ENCODE results near the gene ZNF575. TPM values are rescaled to one million over a fixed set of nuclear protein-coding genes. Genes with fewer than 3 reads are reported as not detected.

Gene ZNF575
- total RNA-seq, 1 experiment from 2014 or later, result not detected

DNA sequence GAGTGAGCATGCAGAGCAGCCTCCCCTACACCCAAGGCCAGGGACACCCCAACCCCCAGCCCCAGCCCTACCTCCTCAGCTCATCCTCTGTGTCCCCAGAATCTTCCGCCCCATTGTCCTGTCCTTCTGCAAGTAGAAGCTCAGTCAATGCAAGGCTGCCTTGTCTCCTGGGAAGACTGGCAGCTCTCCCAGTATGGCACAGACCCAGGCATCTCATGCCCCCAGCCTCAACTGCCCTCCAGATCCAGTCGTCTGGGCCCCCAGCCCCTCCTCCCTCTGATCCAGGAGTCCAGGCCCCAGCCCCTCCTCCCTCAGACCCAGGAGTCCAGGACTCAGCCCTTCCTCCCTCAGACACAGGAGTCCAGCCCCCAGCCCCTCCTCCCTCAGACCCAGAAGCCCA, 13.0 kb downstream of the ZNF575 start:
- no peaks in the 10 kb centered on the region for H3K4me1 Mint-ChIP-seq
- WGBS (ENCODE audit: extremely low coverage, insufficient read length, low lambda C conversion rate), result no CpG with 5 or more reads among the region's 2 CpGs
- Histone ChIP-seq H4K20me1 (ENCODE audit: control insufficient read depth, insufficient read depth, insufficient read length) (no peaks in the 10 kb centered on the region), H3T11ph (ENCODE audit: low read length) (no peak overlapping the region), H3K4me2 (ENCODE audit: insufficient read depth, insufficient read length, low read length) (no peak overlapping the region), H4K91ac (ENCODE audit: insufficient read length, low read depth, low read length) (no peak overlapping the region), H3K56ac (ENCODE audit: insufficient read length, low read depth, low read length) (no peak overlapping the region), H3K9me3 (ENCODE audit: control insufficient read depth, low read depth, low read length) (no peaks in the 10 kb centered on the region), H2AK5ac (ENCODE audit: insufficient read length, low read length) (no peak overlapping the region), H3K4ac (ENCODE audit: low read depth, low read length) (no peak overlapping the region), H3K23me2 (ENCODE audit: insufficient read length, low read depth, low read length, poor library complexity, severe bottlenecking) (no peaks in the 10 kb centered on the region), H2BK20ac (ENCODE audit: low read depth, low read length, poor library complexity, severe bottlenecking) (no peak overlapping the region), H3K14ac (ENCODE audit: insufficient read depth, low read length) (no peak overlapping the region), H2BK12ac (ENCODE audit: insufficient read length, low read depth, low read length) (no peak overlapping the region), H2AFZ (ENCODE audit: low read length) (no peak overlapping the region), H3K79me1 (ENCODE audit: insufficient read depth, low read depth, low read length, poor library complexity, severe bottlenecking) (no peaks in the 10 kb centered on the region), H2BK120ac (ENCODE audit: low read depth, low read length, poor library complexity, severe bottlenecking) (no peak overlapping the region), H3K23ac (ENCODE audit: insufficient read length, low read depth, low read length) (no peak overlapping the region), H4K5ac (ENCODE audit: insufficient read length, low read depth, low read length) (no peak overlapping the region), H3K79me2 (ENCODE audit: insufficient read depth, low read length) (no peaks in the 10 kb centered on the region), H3K18ac (ENCODE audit: insufficient read length, low read depth, low read length) (no peak overlapping the region), H4K8ac (replicated peaks; ENCODE audit: insufficient read length, low read depth, low read length) (no peak overlapping the region), H2BK5ac (ENCODE audit: insufficient read length, low read length) (no peak overlapping the region), H3K27me3 (ENCODE audit: insufficient read depth, low read length) (no peaks in the 10 kb centered on the region), H3K27ac (ENCODE audit: insufficient read length, low read depth, low read length) (no peak overlapping the region), H2BK15ac (ENCODE audit: low read depth, low read length) (no peak overlapping the region), H3K9ac (ENCODE audit: extremely low read depth, insufficient read length, low read length) (no peak overlapping the region), H3K4me1 (ENCODE audit: insufficient read depth, low read length) (no peaks in the 10 kb centered on the region)
- H3K27me3 Mint-ChIP-seq (ENCODE audit: low read depth), result no peaks in the 10 kb centered on the region
- H3K9me3 Mint-ChIP-seq, result no peaks in the 10 kb centered on the region
- no peak overlapping the region; a peak in 1 of 7 replicates for H3K27ac Mint-ChIP-seq
- H3K4me3 Mint-ChIP-seq, result no peak overlapping the region
- DNase-seq, result no peak
- H3K36me3 Mint-ChIP-seq (ENCODE audit: insufficient read depth in 1 of 3, low read depth in 3 of 3), result peaks cover 27 to 79% (median 64%) of the 10 kb centered on the region in 3 experiments
- no peak for TF ChIP-seq CTCF (conservative IDR thresholded peaks at IDR 0.05)
